Ramos (cell line): ENCODE results near the gene RALGPS1.

Experiments
- in situ Hi-C: fragments of 300-500 bp; cut with MboI; formaldehyde crosslinking; loops from one replicate; pipeline ENCODE4 v1.14.3; 2022; ENCODE audit warnings: low sequenced_read_pairs; ENCODE audit not compliant: unreplicated experiment

The RALGPS1 gene

DNA sequence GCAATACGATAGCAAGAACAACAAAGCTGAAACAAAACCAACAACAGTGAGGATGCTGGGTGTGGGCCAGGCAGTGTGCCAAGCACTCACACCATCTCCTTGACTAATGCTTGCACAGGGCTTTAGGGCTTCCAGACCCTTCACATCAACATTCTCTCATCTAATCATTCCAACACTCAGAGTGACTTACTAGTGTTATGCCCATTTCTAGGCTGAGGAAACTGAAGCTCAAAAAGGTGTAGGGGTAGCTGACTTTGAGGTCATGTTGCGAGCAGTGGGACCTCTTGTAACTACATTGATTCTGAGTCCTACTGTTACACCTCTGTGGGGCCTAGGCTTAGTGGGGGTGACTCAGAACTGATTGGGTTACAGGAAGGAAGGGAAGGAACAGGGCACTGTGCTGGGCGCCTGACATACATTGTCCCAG is 198.2 kb downstream of the RALGPS1 start:
- in situ Hi-C loops, result no loop called here

GRCh38 chr9:127113191-127113972 is 198.8 kb downstream of the RALGPS1 start:
- in situ Hi-C loops, result no loop called here

DNA sequence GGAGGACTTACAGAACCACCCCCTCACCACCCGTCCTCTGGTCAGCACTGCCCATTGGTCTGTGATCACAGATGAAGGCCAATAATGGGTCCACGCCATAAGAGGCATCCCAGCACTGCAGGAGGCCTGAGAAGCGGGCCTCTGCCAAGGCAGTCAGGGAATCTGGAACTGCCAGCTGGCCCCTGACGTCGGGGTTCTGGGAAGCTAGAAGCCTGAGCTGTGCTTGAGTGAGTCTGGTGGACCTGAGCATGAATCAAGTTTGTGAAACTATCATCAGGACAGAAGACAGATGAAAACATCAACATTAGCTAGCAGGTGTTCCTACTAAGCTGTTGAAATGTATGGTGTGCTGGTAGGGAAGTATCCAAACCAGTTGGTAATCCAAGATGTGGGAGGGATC is 200.0 kb downstream of the RALGPS1 start:
- in situ Hi-C loops, result no loop called here

DNA sequence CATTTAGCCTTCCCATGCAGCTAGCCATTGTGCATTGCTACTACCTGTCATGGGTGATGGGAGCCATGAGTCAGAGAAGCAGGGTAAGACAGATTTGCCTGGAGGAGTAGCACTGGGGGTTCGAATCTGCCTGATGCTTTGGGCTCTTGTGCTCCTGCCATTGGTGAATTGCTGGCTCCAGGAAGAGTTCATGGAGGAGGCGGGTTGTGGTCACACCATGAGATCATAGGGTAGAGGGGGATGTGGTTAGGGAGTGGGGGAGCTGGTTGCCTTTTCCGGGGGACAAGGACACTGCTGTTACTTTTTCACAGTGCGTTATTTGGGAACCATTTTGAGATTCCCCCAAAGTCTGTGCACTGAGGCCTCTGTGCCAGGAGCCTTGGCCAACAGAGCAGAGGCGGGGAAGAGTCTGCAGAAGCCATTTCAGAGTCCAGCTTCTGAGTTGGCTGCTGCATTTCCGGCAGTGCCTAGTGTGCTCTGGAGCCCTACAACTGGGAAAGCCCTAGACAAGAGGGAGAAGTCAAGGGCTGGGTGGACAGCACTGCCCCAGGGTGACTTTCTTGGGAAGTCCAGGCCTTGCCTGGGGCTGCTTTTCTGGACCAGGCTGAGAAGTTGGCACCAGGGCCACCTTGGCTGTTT is 201.6 kb downstream of the RALGPS1 start:
- in situ Hi-C loops, result no loop called here

DNA sequence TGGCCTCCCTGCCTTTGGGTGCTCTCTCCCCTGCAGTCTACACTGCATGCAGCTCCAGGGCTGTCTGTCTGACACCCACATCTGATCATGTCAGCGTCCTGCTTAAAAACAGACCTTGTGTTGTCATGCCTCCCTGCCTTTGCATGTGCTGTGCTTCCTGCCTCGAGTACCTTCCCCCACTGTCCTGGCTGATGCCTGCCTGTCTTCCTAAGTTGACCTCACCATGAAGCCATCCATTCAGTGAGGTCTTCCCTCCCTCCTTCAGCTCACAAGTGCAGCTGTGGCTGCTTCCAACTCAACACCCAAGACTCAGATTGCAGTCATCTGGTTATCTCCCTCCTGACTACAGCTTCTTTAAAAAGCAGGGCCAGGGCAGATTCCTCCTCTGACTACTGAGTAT is 202.4 kb downstream of the RALGPS1 start:
- in situ Hi-C loops, result no loop called here

DNA sequence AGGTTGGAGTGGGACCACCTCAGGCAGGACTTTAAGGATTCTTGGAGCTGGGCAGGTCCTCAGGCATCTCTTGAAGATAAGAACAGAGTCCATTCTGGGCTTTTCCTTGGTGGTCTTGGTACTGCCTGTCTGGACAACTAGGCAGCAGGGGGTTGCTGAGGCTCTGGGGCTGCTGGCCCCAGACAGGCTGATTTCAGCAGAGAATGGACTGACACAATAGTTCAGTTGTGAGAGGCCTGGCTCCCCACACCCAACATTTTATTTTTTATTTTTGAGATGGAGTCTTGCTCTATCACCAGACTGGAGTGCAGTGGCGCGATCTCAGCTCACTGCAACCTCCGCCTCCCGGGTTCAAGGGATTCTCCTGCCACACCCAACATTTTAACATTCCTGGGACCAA is 203.2 kb downstream of the RALGPS1 start:
- in situ Hi-C loops, result no loop called here

DNA sequence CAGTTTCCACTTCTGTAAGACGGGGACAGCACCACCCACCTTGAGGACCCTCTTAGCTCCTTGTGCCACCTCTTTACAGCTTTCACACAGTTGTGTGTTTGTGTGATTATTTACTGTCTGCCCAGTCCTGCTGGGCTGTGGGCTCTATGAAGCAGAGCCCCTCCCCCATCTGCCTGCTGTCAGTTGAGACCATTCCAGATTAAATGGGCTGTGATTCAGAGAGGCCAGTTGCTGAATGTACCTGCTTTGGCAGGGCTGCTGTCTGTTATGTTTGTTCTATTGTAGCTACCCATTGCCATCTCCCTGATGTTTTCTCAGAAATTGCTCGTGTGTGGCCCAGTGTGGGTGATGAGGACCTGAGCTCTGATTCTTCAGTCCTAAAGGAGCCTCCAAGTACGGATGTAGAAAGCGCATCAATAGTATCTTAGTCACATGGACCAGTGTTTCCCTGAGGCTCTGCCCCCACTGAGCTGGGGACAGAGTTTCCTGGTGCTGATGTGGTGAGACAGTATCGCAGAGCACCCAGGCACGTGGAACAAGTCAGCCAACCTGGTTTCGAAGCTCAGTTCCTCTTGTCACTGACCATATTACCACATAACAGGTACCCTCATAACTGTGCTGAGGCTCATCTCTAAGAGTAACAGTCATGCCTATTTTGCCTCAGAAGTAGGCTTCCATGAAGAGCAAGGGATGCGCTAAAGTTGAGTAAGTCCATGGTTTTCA is 204.2 kb downstream of the RALGPS1 start:
- in situ Hi-C loops, result no loop called here

GRCh38 chr9:127119320-127119709 is 204.7 kb downstream of the RALGPS1 start:
- in situ Hi-C loops, result no loop called here

DNA sequence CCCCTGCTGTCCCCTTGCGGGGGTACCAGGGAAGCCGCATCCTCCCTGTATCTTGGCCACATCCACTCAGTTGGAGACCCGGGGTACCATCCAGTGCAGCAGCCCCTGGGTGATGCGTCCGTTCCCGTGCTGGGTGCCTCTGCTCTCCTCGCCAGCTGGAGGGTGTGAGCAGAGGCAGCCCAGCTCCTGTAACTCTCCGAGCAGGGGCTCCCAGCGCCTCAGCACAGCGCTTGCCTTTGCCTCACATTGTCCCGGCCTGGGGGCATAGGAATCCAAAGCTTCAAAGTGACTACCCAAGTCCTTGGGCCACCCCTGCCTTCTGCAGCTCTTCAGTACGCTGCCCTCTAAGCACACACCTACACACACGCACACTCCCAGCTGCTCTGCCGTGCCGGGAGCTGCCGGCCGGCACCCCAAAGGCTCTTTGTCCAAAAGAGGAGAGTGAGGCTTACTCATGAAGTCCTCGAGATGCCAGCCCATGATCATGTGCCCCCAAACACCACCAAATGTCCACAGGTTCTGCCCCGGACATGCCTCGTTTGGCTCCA is 207.1 kb downstream of the RALGPS1 start:
- in situ Hi-C loops, result no loop called here

GRCh38 chr9:127122176-127123063 is 207.8 kb downstream of the RALGPS1 start, which contains the start of gene ANGPTL2:
ANGPTL2 (minus strand) TSS chr9:127122635; CDS start chr9:127108731, 13,904 bp downstream.
- in situ Hi-C loops, result no loop called here

- in situ Hi-C loops, result no loop called here
These were observed 208.7 kb downstream of the RALGPS1 start for GRCh38 chr9:127123064-127123890.

DNA sequence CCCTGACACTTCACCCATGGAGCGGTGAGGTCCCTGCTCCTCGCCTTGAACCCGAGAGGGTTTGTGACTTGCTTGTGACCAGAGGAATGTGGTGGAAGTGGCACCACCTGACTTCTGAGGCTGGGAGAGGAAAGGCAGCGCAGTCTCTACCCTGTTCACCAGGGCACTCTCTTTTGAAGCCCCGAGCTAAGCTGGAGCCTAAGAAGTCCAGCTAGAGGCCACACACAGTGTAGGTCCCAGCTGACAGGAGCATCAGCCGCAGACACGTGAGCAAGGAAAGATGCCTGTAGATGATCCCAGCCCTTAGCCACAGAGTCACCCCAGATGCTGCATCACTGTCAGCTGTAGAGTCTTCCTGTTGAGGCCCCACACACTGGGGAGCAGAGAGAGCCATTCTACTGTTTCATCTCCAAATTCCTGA is 209.5 kb downstream of the RALGPS1 start:
- in situ Hi-C loops, result no loop called here

- in situ Hi-C loops, result no loop called here
These were observed 210.2 kb downstream of the RALGPS1 start for GRCh38 chr9:127124792-127125191.

GRCh38 chr9:127126971-127127370 is 212.4 kb downstream of the RALGPS1 start:
- in situ Hi-C loops, result no loop called here

- in situ Hi-C loops, result no loop called here
These were observed 213.9 kb downstream of the RALGPS1 start for GRCh38 chr9:127128341-127129072.

- in situ Hi-C loops, result no loop called here
These were observed 214.6 kb downstream of the RALGPS1 start for GRCh38 chr9:127129073-127129717.

DNA sequence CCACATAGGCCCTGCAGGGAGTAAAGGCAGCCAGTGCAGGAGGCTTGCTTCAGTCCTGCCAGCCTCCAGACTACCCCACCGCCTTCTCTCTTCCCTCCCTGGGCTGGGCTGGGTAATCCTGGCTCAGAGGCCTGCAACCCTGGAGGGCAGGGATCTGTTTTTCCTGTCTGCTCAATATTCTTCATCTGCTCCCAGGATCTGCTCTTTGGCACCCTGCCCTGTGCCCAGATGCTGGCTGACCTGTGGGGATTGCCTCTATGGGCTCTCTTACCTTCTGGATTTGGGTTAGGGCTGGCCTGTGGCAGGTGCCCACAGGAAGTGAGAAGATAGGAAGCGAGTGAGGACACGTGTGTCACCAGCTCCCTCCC is 215.1 kb downstream of the RALGPS1 start:
- in situ Hi-C loops, result no loop called here

GRCh38 chr9:127130235-127130634 is 215.7 kb downstream of the RALGPS1 start:
- in situ Hi-C loops, result no loop called here
